GM19397 (cell line): ENCODE data around the gene SPATA25.

Experiments
- ATAC-seq: cut with Tn5 transposase; IDR thresholded peaks from one replicate; pipeline ENCODE4 v1.9.1; 2021; ENCODE audit warnings: mild to moderate bottlenecking, moderate library complexity; ENCODE audit not compliant: unreplicated experiment

The SPATA25 gene

DNA sequence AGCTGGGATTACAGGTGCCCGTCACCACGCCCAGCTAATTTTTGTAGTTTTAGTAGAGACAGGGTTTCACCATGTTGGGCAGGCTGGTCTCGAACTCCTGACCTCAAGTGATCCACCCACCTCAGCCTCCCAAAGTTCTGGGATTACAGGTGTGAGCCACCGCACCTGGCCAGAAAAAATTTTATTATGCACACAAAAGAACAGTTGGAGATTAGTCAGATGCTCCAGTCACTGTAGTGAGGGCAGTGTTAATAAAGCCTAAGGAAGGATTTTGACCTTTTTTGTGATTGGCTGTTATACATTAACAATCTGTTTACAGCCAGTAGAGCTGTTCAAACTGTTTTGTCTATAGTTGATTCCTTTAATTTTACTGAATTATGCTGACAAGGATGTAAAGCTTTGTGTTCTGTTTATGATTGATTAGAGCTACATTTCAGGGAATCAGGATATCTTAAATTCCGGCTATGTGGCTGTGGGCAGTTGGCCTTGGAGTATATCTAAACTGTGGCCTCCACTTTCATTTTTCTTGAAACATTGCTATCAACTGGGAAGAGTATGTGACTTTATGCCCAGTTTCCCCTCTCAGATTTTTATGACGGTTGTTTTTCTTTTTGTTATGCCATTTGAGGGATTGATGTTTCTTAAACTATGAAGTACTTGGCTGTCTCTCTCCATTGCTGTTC lies 20.1 kb downstream of the SPATA25 start:
- ATAC-seq: no peak

DNA sequence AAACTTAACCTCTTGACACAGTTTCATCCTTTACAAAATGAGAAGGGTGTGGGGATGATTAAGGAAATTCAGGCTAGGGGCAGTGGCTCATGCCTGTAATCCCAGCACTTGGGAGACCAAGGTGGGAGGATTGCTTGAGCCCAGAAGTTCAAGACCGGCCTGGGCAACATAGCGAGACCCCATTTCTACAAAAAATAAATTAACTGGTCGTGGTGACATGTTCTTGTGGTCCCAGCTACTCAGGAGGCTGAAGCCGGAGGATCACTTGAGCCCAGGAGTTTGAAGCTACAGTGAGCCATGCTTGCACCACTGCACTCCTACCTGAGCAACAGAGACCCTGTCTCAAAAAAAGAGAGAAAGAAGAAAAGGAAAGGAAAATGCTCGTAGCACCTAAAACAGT lies 21.0 kb downstream of the SPATA25 start:
- ATAC-seq: no peak

DNA sequence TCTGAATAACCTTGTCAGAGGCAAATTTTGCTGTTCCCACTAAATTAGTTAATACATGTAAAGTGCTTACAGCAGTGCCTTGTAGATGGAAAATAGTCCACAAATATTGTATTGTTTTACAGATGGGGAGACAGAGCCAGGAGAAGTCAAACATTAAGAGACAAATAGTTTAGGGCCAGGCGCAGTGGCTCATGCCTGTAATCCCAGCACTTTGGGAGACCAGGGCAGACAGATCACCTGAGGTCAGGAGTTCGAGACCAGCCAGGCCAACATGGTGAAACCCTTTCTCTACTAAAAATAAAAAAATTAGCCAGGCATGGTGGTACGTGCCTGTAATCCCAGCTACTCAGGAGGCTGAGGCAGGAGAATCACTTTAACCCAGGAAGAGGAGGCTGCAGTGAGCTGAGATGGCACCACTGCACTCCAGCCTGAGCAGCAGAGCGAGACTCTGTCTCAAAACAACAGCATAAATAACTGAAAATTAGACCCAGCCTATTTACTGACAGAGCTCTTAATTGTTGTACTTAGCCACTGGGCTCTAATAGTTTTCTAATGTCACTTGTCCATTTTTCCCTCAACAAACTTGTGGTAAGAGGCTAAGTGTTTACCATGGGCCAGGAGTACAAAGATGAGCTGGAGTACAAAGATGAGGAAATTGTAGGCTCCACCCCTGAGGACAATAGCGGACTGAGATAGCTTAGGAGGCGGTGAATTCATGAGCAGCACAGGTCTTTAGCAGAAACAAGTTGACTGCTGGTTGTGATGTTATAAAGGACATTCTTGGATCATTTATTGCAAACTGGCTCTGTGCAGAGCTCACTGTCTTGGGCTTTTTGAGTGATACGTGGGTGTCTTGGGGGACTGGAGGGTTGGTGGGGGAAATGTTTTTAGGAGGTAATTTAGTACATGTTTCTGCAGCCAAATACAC lies 23.6 kb downstream of the SPATA25 start:
- no peak for ATAC-seq

DNA sequence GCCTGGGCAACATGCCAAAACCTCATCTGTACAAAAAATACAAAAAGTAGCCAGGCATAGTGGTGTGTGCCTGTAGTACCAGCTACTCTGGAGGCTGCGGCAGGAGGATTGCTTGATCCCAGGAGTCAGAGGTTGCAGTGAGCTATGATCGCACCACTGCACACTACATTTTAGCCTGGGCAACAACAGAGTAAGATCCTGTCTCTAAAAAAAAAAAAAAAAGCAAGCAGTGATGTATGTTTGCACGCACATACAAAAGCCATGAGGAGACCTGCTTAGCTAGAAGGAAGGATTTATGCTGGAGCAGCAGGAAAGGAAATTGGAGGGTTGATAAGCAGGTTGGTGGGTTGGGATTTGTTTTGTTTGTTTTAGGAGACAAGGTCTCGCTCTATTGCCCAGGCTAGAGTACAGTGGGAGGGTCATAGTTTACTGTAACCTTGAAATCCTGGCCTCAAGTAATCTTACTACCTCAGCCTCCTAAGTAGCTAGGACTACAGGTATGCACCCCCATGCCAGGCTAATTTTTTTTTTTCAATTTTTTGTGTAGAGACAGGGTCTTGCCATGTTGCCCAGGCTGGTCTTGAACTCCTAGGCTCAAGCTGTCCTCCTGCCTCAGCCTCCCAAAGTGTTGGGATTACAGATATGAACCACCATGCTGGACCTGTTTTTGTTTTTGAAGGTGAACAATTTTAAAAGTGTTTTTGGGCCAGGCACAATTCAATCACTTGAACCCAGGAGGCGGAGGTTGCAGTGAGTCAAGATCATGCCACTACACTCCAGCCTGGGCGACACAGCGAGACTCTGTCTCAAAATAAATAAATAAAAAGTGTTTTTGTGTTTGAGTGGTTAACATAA lies 26.0 kb downstream of the SPATA25 start:
- ATAC-seq: no peak

DNA sequence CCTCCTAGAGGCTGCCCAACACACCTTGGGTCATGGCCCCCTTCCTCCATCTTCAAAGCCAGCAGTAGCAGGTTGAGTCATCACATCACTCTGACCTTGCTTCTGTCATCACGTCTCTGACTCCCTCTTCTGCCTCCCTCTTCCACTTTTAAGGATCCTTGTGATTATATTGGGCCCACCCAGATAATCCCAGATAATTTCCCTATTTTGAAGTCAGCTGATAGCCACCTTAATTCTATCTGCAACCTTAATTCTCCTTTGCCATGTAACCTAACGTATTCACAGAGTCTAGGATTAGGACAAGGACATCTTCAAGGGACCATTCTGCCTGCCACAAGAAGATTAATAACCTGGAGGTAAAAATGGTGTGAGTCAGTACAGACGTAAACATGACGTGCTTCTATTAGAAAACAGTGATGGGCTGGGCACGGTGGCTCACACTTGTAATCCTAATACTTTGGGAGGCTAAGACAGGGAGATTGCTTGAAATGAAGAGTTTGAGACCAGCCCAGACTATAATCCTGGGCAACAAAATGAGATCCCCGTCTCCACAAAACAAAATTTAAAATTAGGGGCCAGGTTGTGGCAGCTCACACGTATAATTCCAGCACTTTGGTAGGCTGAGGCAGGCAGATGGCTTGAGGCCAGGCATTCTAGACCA lies 26.7 kb downstream of the SPATA25 start:
- ATAC-seq: no peak

DNA sequence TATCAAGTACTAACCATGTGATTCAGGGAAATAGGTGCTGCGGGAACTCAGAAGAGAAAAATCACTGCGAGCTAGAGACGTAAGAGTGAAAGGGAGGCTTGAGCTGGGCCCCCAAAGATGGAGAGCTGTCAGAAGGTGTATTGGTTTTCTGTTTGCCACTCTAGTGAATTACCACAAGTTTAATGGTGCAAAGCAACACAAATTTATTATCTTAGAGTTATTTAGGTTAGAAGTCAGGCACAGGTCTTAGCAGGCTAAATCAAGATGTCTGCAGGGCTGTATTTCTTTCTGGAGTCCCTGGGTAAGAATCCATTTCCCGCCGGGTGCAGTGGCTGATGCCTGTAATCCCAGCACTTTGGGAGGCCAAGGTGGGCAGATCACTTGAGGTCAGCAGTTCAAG lies 27.5 kb downstream of the SPATA25 start:
- no peak for ATAC-seq

DNA sequence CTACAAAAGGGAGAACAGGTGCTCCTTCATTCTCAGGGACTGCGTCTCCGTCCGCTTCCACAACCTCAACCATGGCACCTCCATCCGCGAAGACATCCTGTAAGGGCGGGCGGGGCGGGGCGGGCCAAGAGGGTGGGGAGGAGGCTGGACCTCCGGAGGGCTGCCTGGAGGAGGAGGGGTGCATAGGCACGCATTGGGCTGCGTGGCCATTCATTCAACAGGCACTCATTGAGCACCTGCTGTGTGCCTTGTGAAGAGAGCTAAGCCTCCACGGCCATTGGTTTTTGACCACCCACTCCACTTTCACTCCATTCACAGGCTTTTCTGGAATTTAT lies 29.6 kb downstream of the SPATA25 start:
- peak; percentile 11 for ATAC-seq

DNA sequence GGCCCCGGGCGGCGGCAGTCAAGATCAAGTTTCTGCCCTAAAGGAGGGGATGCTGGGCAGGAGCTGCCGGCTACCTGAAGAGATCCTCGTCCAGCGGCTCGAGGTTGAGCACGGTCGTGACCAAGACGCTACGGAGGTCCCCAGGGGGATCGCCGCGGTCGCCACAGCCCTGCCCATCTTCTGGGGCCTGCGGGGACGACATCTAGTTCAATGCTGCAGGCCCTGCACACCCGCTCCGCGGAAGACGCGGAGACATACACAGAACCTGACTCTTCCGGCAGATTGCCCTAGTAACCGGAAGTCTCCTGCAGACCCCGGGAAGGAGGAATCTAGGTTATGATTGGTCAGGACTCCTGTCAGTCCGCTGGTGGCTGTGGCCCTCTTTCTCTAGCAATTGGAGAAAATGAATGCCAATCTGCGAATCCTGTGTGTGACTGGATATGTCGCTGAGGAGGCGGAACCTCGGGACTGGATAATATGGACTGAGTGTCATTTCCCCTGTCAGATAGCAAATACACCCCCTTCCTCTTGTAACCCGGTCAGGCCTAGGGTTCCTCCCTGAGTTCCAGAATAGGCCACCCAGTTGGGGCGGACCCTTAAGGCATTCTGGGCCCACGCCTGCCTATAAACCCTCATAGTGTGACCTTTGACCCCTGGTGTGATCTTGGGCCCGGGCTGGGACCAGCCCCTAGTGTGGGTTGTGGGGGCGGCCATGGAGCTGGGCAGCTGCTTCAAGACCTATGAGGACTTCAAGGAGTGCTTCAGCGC lies 30.1 kb downstream of the SPATA25 start, which contains the start of the genes ACOT8 and ZSWIM3:
ACOT8 (minus strand) TSS at position 279 of the 768 bp plus-strand sequence; CDS start at position 202, 77 bp downstream.
ZSWIM3 (plus strand) TSS at position 501 of the 768 bp plus-strand sequence; CDS start at position 713, 212 bp downstream.
- ATAC-seq: peak; percentile 95

DNA sequence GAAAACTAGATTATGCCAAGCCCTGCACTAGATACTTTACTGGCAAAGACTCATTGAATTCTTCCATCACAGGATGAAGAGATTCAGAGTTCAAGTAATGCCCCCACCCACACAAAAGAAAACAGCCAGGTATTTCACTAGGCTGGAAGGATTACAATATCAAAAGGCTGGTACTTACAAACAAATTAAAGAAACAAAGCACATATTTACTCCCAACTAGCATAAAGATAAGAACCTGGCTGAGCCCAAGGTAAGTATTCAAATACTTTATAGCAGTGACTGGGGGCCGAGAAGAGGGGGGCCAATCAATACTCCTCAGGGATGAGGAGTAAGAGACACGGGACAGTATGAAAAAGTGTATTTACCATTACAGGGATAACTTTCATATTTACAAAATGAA lies 33.9 kb downstream of the SPATA25 start:
- ATAC-seq: no peak

DNA sequence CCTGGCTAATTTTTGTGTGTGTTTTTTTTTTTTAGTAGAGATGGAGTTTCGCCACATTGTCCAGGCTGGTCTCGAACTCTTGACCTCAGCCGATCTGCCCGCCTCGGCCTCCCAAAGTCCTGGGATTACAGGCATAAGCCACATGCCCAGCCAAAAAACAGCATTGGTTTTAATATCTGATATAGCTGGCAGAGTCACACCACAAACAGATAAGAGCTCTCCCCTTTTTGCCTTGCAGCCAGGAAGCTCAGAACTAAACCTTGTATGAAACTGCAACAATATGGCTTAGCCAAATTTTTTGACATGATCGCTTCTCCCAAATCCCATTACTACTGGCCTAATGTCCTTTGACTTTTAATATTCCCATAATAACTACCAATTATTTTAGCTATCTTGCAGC lies 35.1 kb downstream of the SPATA25 start:
- ATAC-seq: no peak

DNA sequence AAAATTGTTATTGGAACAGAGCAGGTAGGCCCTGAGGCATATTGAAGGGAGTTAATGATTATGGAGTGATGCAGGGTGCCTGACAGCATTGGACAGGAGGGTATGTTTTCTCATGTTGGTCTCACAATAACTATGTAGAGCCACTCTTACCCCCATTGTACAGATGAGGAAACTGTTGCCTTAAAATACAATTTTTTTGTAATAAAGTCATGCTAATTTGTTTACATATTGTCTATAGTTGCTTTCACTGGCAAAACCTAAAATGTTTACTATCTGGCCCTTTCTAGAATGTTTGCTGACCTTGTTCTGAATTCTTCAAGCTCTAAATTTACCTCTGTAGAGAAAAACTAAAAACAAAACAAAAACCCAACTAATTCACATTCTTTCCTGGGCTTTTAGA lies 35.9 kb downstream of the SPATA25 start:
- no peak for ATAC-seq

DNA sequence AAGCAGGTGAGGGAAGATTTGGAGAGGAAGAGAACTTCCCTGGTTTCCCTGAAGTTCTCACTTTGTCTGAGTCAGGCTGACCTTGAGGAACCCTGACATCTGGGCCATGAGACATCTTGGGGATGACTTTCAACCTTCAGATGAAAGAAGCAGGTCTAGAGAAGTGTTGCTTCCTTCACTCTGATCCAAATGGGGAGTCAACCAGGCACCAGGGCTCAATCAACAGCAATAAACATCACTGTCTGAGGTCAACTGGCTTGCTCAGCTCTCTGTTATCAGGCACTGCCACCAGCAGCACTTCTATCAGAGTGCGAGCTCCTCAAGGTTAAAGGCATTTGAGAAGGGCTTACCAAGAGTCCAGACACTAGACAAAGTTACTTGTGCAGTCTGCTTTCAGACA lies 36.5 kb downstream of the SPATA25 start:
- no peak for ATAC-seq

DNA sequence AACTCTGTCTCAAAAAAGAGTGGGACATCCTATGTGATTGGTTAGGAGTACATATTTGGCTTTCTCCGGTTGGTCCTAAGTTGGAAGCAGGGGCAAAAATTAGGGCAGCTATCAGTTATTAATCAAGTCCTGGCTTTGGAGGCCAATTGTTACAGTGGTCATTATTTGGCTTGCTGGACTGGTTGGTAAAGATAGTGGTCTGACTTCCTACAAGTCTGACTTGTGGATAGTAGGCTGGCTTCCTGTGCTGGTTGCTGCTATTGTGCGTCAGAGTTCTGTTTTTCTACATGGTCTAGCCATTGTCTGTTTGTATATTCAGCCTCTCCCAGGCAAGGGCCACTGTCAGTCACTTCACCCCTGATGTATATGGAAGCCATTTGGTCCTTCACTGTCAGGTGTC lies 37.2 kb downstream of the SPATA25 start:
- ATAC-seq: no peak

DNA sequence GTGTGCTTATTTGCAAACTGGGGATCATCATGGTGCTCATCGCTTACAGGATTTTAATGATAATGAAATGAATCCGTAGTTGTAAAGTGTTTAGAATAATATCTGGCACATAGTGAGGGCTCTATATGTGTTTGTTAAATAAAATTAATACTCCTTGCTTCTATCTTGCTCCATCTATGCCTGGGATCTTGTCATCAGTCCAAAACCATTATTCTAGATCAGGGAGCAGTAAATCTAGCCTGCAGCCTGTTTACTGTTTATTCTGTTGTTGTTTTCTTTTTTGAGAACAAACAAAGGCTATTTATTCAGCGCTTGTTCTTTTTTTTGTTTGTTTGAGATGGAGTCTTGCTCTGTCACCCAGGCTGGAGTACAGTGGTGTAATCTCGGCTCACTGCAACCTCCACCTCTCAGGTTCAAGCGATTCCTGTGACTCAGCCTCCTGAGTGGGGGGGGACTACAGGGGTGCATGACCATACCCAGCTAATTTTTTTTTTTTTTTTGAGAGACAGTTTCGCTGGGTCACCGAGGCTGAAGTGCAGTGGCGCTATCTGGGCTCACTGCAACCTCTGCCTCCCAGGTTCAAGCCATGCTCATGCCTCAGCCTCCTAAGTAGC lies 38.3 kb downstream of the SPATA25 start:
- ATAC-seq: no peak

DNA sequence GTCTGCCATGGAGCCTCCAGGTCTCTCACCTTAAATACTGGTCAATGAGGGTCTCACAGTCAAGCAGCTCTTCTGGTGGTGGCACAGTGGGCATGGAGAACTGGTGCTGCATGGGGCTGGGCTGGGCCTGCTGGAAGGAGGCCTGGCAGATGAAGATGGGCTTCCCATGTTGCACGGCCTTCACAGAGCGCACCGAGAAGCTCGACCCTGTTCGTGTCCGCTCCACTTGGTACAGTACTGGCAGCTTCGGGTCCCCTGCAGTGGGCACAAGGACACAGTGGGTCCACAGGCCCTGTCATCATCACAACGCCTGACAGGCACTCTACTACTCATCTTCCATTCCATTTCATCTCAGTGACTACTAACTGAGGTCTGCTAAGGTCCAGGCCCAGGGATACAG lies 39.0 kb downstream of the SPATA25 start:
- ATAC-seq: no peak

DNA sequence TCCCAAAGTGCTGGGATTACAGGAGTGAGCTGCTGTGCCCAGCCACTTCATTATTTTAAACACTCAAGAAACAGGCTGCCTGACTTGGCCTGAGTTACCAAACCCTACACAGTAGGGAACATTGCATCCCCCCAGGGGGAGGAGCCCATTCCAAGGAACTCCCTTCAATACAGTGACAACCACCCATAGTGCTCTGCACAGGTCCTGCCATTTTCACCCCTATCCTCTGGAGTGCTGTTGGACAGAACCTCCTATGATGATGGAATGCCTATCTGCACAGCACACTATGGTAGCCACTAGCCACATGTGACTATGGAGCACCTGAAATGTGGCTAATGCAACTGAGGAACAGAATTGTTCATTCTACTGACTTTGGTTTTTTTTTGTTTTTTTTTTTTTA lies 42.0 kb downstream of the SPATA25 start:
- ATAC-seq: no peak

DNA sequence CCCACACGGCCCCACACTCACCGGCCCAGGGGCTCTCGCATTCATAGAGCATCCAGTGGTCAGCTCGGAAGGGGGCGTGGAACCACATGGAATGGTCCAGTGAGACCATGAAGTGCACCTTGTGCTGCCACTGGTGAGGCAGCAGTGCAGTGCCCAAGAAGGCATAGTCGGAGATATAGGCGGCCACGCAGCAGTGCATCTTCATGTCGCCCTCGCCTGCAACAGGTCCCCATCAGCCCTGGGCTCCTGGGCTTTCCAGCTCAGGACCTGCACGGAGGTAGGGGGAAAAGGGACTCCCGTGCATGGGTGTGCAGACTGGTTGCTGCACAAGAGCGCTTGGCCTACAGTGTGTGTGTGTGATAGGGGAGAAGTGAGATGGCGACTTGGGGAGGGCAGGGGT lies 43.9 kb downstream of the SPATA25 start:
- ATAC-seq: no peak

DNA sequence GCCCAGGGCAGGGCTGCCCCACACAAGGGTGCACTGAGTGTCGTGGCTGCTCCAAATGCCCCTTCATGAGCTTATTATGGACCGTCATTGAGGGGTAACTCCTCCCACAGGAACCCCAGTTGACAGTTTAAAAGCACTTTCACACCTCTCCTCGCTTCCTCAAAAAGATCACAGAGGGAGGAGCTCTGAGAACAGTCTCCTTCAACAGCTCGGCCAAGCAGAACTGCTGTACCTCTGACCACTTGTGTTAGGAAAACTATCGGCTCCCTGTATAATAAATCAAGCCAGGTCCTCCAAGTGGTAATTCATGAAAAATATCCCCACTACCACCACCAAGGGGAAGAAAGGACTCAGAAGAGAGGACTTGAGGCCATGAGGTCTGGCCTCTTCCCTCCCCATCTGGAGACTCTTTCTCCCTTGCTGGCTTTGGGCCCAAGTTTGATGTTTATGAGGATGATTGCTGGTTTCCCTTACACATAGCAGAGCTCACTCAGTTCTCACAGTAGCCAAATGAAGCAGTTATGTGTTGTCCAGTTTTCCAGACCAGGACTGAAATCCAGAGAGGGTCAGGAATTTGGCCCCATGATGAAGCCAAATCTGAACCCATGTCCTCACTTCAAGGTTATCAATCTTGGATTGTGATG lies 45.1 kb downstream of the SPATA25 start:
- ATAC-seq: no peak
